Gastroesophageal sphincter (tissue), 4 donors: ENCODE results near the gene GRIA4. TPM values are rescaled to one million over a fixed set of nuclear protein-coding genes. Genes with fewer than 3 reads are reported as not detected.

Experiments used
- ATAC-seq: fragments of 150-250 bp; one replicate; pipeline ENCODE4 v1.9.1; 2016; ENCODE audit warnings: mild to moderate bottlenecking, moderate library complexity
- H3K27ac ChIP-seq, 4 donors: fragments of 200-600 bp; sonication (generic) in 3 of 4; 1 replicate in 3 of 4; 2 replicates in 1 of 4; pipeline ENCODE4 v1.5.1; 2016 to 2019
- H3K27me3 ChIP-seq: fragments of 200-600 bp; sonication (generic); one replicate; pipeline ENCODE4 v1.5.1; 2019
- H3K36me3 ChIP-seq, 2 donors: fragments of 200-600 bp; sonication (generic); one replicate each; pipeline ENCODE4 v1.5.1; 2019; ENCODE audit warnings: control low read depth in 1 of 2
- H3K4me1 ChIP-seq, 3 donors: fragments of 200-600 bp; sonication (generic); 1 replicate in 2 of 3; 2 replicates in 1 of 3; pipeline ENCODE4 v1.5.1; 2016 to 2019; ENCODE audit warnings: control low read depth in 2 of 3
- H3K4me3 ChIP-seq, 2 donors: fragments of 200-600 bp; sonication (generic); one replicate each; pipeline ENCODE4 v1.5.1; 2019; ENCODE audit warnings: mild to moderate bottlenecking in 1 of 2, moderate library complexity in 1 of 2
- H3K9me3 ChIP-seq, 3 donors: fragments of 200-600 bp; sonication (generic); one replicate each; pipeline ENCODE4 v1.5.1; 2017 to 2019; ENCODE audit warnings: control low read depth in 2 of 3
- CTCF ChIP-seq, 4 experiments: fragments of 200-600 bp in 2 of 4; fragments of 450-650 bp in 2 of 4; sonication (generic) in 1 of 4; IDR thresholded peaks; one replicate each; pipeline ENCODE4 v1.5.1; 2017 to 2019; ENCODE audit warnings: antibody characterized with exemption in 4 of 4, mild to moderate bottlenecking in 2 of 4, moderate library complexity in 2 of 4
- EP300 ChIP-seq: sonication (generic); formaldehyde crosslinking; IDR thresholded peaks from one replicate; pipeline ENCODE4 v1.6.1; 2017; ENCODE audit warnings: antibody characterized with exemption, mild to moderate bottlenecking
- POLR2A ChIP-seq, 2 donors: fragments of 450-650 bp; IDR thresholded peaks; one replicate each; pipeline ENCODE4 v1.6.1; 2017; ENCODE audit warnings: antibody characterized with exemption in 2 of 2, mild to moderate bottlenecking in 2 of 2, moderate library complexity in 1 of 2
- POLR2AphosphoS5 ChIP-seq: sonication (generic); formaldehyde crosslinking; IDR thresholded peaks from one replicate; pipeline ENCODE4 v1.6.1; 2017; ENCODE audit warnings: antibody characterized with exemption
- WGBS, 2 donors: methylation state at CpG; one replicate each; pipeline ENCODE4 v1.1.5; 2018; ENCODE audit warnings: low coverage in 1 of 2; 5-methylcytosine and 5-hydroxymethylcytosine counted together
- total RNA-seq, 4 donors: library from RNA; depleted of rRNA; stranded (reverse); fragments of >200 nt; gene quantifications; one replicate each; pipeline ENCODE4 v1.1.0, GENCODE V29; 2016

GRIA4 gene
- total RNA-seq, 4 donors from 2014 or later: 0.47 to 1.2 TPM; not detected in 2

- TF ChIP-seq POLR2A (IDR thresholded peaks at IDR 0.05) (no peak), POLR2AphosphoS5 (no peak), EP300 (no peak), CTCF (IDR thresholded peaks at IDR 0.05) (no peak)
- H3K36me3 ChIP-seq: no peaks in the 10 kb centered on the region
- 75% methylated on average over 2 of the region's 2 CpGs for WGBS, 2 donors
These were observed 96.1 kb downstream of the GRIA4 start for GRCh38 chr11:105705786-105706530.

GRCh38 chr11:105713106-105713505 lies 103.2 kb downstream of the GRIA4 start:
- no peaks in the 10 kb centered on the region for H3K9me3 ChIP-seq
- no peak overlapping the region for H3K4me3 ChIP-seq
- H3K4me1 ChIP-seq: no peaks in the 10 kb centered on the region
- no peaks in the 10 kb centered on the region for H3K27me3 ChIP-seq
- ATAC-seq: no peak
- 79 to 80% methylated on average over 5 of the region's 5 CpGs for WGBS, 2 donors
- H3K36me3 ChIP-seq: no peaks in the 10 kb centered on the region
- H3K27ac ChIP-seq: no peak overlapping the region
- TF ChIP-seq CTCF (IDR thresholded peaks at IDR 0.05) (no peak), POLR2A (IDR thresholded peaks at IDR 0.05) (no peak), POLR2AphosphoS5 (no peak)

More at GRCh38 chr11:105705786-105706530, 96.1 kb downstream of the GRIA4 start:
- no peak overlapping the region for H3K27ac ChIP-seq
- ATAC-seq: no peak
- H3K27me3 ChIP-seq: no peaks in the 10 kb centered on the region
- H3K9me3 ChIP-seq: no peaks in the 10 kb centered on the region
- H3K4me3 ChIP-seq: no peak overlapping the region
- H3K4me1 ChIP-seq: no peaks in the 10 kb centered on the region

GRCh38 chr11:105713696-105714095 lies 103.8 kb downstream of the GRIA4 start:
- 67 to 71% methylated on average over 2 of the region's 2 CpGs for WGBS, 2 donors
- no peak for ATAC-seq
- H3K36me3 ChIP-seq: no peaks in the 10 kb centered on the region
- H3K4me1 ChIP-seq: no peaks in the 10 kb centered on the region
- no peak overlapping the region for H3K27ac ChIP-seq
- H3K4me3 ChIP-seq: no peak overlapping the region
- H3K9me3 ChIP-seq: no peaks in the 10 kb centered on the region
- H3K27me3 ChIP-seq: no peaks in the 10 kb centered on the region
- TF ChIP-seq CTCF (IDR thresholded peaks at IDR 0.05) (no peak), POLR2AphosphoS5 (no peak)

- no peaks in the 10 kb centered on the region for H3K36me3 ChIP-seq
- TF ChIP-seq POLR2AphosphoS5 (no peak), CTCF (IDR thresholded peaks at IDR 0.05) (no peak), POLR2A (IDR thresholded peaks at IDR 0.05) (no peak), EP300 (no peak)
- H3K27ac ChIP-seq: no peak overlapping the region
- no peaks in the 10 kb centered on the region for H3K4me1 ChIP-seq
- H3K27me3 ChIP-seq: no peaks in the 10 kb centered on the region
- ATAC-seq: no peak
- no peaks in the 10 kb centered on the region for H3K9me3 ChIP-seq
- no peak overlapping the region for H3K4me3 ChIP-seq
- 82 to 84% methylated on average over 5 of the region's 5 CpGs for WGBS, 2 donors
These were observed 108.8 kb downstream of the GRIA4 start for GRCh38 chr11:105718641-105719040.

GRCh38 chr11:105719073-105719822 lies 109.4 kb downstream of the GRIA4 start:
- Histone ChIP-seq H3K27me3 (no peaks in the 10 kb centered on the region), H3K4me3 (no peak overlapping the region), H3K4me1 (no peaks in the 10 kb centered on the region), H3K36me3 (no peaks in the 10 kb centered on the region), H3K9me3 (no peaks in the 10 kb centered on the region), H3K27ac (no peak overlapping the region)
- 63 to 71% methylated on average over 10 to 11 of the region's 11 CpGs for WGBS, 2 donors
- no peak for ATAC-seq
- TF ChIP-seq POLR2AphosphoS5: no peak
- TF ChIP-seq EP300: no peak
- no peak for TF ChIP-seq POLR2A (IDR thresholded peaks at IDR 0.05)
- no peak for TF ChIP-seq CTCF (IDR thresholded peaks at IDR 0.05)
